Left ventricle myocardium inferior (tissue), 1 donor: ENCODE measurements around the gene GPC3. TPM values are rescaled to one million over a fixed set of nuclear protein-coding genes. Genes with fewer than 3 reads are reported as not detected.

ENCODE experiments used
- DNase-seq: peaks from one replicate; pipeline ENCODE4 v3.0.0-alpha.2; 2020
- H3K27ac ChIP-seq: fragments of 200-600 bp; replicated peaks from 2 replicates; pipeline ENCODE4 v1.8.0; 2021
- H3K27me3 ChIP-seq: fragments of 200-600 bp; 2 replicates; pipeline ENCODE4 v1.8.0; 2021; ENCODE audit warnings: low read depth
- H3K36me3 ChIP-seq: fragments of 200-600 bp; 2 replicates; pipeline ENCODE4 v1.8.0; 2021
- H3K4me1 ChIP-seq: fragments of 200-600 bp; 2 replicates; pipeline ENCODE4 v1.8.0; 2021
- H3K4me3 ChIP-seq: fragments of 200-600 bp; 2 replicates; pipeline ENCODE4 v1.8.0; 2021; ENCODE audit warnings: mild to moderate bottlenecking, moderate library complexity
- H3K9me3 ChIP-seq: fragments of 200-600 bp; replicated peaks from 2 replicates; pipeline ENCODE4 v1.8.0; 2021
- CTCF ChIP-seq: fragments of 200-600 bp; IDR thresholded peaks from 2 replicates; pipeline ENCODE4 v1.8.0; 2021; ENCODE audit warnings: antibody characterized with exemption, mild to moderate bottlenecking, borderline replicate concordance
- intact Hi-C: fragments of 100-400 bp; cut with micrococcal nuclease; formaldehyde crosslinking; loops from one replicate; pipeline ENCODE4 v1.11.0; 2022
- total RNA-seq: library from RNA; stranded (reverse); fragmentation: NEBNext Ultra II Directional; extraction: Animal tissue kit (Norgen Biotek cat#: 25700); gene quantifications from one replicate; pipeline ENCODE4 v1.2.1, GENCODE V29; 2021
- donor health status: DM: no; HTN: yes; CAD: no; lungs with severe emphysema.

GPC3 gene
- total RNA-seq, 1 donor from 2014 or later = 5.4 TPM

GRCh38 chrX:133868250-133868649, 117.1 kb downstream of the GPC3 start:
- intact Hi-C loops = no loop called here
- TF ChIP-seq CTCF = no peak

GRCh38 chrX:133865761-133866471, 119.5 kb downstream of the GPC3 start:
- no peak for TF ChIP-seq CTCF
- Histone ChIP-seq H3K27me3 (no peaks in the 10 kb centered on the region), H3K4me3 (no peak overlapping the region), H3K4me1 (no peaks in the 10 kb centered on the region), H3K27ac (no peak overlapping the region), H3K9me3 (no peaks in the 10 kb centered on the region), H3K36me3 (no peaks in the 10 kb centered on the region)
- no peak for DNase-seq
- intact Hi-C loops = no loop called here

More at GRCh38 chrX:133868250-133868649, 117.1 kb downstream of the GPC3 start:
- no peaks in the 10 kb centered on the region for H3K9me3 ChIP-seq
- H3K4me1 ChIP-seq = no peaks in the 10 kb centered on the region
- H3K27me3 ChIP-seq = no peaks in the 10 kb centered on the region
- H3K27ac ChIP-seq = no peak overlapping the region
- no peaks in the 10 kb centered on the region for H3K36me3 ChIP-seq
- no peak overlapping the region for H3K4me3 ChIP-seq
- no peak for DNase-seq

- Histone ChIP-seq H3K4me1 (no peaks in the 10 kb centered on the region), H3K36me3 (no peaks in the 10 kb centered on the region), H3K27me3 (no peaks in the 10 kb centered on the region), H3K4me3 (no peak overlapping the region), H3K27ac (no peak overlapping the region), H3K9me3 (no peaks in the 10 kb centered on the region)
- intact Hi-C loops = no loop called here
- TF ChIP-seq CTCF = no peak
- DNase-seq = no peak
Observed at GRCh38 chrX:133864236-133864635, 121.2 kb downstream of the GPC3 start.

GRCh38 chrX:133859860-133860259, 125.5 kb downstream of the GPC3 start:
- H3K36me3 ChIP-seq = no peaks in the 10 kb centered on the region
- no peaks in the 10 kb centered on the region for H3K9me3 ChIP-seq
- no peaks in the 10 kb centered on the region for H3K27me3 ChIP-seq
- intact Hi-C loops = no loop called here
- H3K27ac ChIP-seq = no peak overlapping the region
- no peak overlapping the region for H3K4me3 ChIP-seq
- no peak for DNase-seq
- TF ChIP-seq CTCF = no peak
- H3K4me1 ChIP-seq = no peaks in the 10 kb centered on the region

- intact Hi-C loops = no loop called here
- Histone ChIP-seq H3K4me3 (no peak overlapping the region), H3K9me3 (no peaks in the 10 kb centered on the region), H3K27ac (no peak overlapping the region), H3K27me3 (no peaks in the 10 kb centered on the region), H3K4me1 (no peaks in the 10 kb centered on the region), H3K36me3 (no peaks in the 10 kb centered on the region)
- TF ChIP-seq CTCF = no peak
- no peak for DNase-seq
Observed at GRCh38 chrX:133859336-133859735, 126.1 kb downstream of the GPC3 start.
